Activated CD8-positive, alpha-beta memory T cell treated with anti-CD3 and anti-CD28 coated beads, Interleukin-2, amount 50 U/mL, for 4 hours (primary cell): ENCODE data around the gene FOXB1.
A peak's percentile ranks its signal among the peaks of the same experiment; 100 is the strongest.

ENCODE experiments used
- DNase-seq: peaks from one replicate; pipeline ENCODE4 v3.0.0-alpha.2; 2020

Gene FOXB1

GRCh38 chr15:60004009-60004845 lies at the start of gene FOXB1:
Gene FOXB1, plus strand, starts transcription at chr15:60004311. Its CDS starts 653 bp downstream, at chr15:60004964.
- no peak for DNase-seq

GRCh38 chr15:59958288-59958687 lies 45.8 kb upstream of the FOXB1 start:
- DNase-seq, result no peak

GRCh38 chr15:59960318-59960717 lies 43.8 kb upstream of the FOXB1 start:
- DNase-seq, result no peak

- no peak for DNase-seq
These were observed 40.8 kb upstream of the FOXB1 start for GRCh38 chr15:59963322-59963721.

- DNase-seq, result no peak
These were observed 40.2 kb upstream of the FOXB1 start for GRCh38 chr15:59963925-59964324.

GRCh38 chr15:59965741-59966140 lies 38.4 kb upstream of the FOXB1 start:
- DNase-seq, result no peak

- no peak for DNase-seq
These were observed 37.8 kb upstream of the FOXB1 start for GRCh38 chr15:59966262-59966661.

- DNase-seq, result no peak
These were observed 35.8 kb upstream of the FOXB1 start for GRCh38 chr15:59968314-59968713.

GRCh38 chr15:59972241-59972640 lies 31.9 kb upstream of the FOXB1 start:
- DNase-seq, result no peak

GRCh38 chr15:59976480-59977271 lies 27.4 kb upstream of the FOXB1 start:
- DNase-seq, result no peak

- no peak for DNase-seq
These were observed 12.3 kb upstream of the FOXB1 start for GRCh38 chr15:59991834-59992233.

GRCh38 chr15:59993041-59993750 lies 10.9 kb upstream of the FOXB1 start:
- no peak for DNase-seq

- no peak for DNase-seq
These were observed 10.1 kb upstream of the FOXB1 start for GRCh38 chr15:59993950-59994401.

- no peak for DNase-seq
These were observed 9.6 kb upstream of the FOXB1 start for GRCh38 chr15:59994526-59994887.

- no peak for DNase-seq
These were observed 9.1 kb upstream of the FOXB1 start for GRCh38 chr15:59994888-59995557.

GRCh38 chr15:59995568-59996297 lies 8.4 kb upstream of the FOXB1 start:
- DNase-seq, result no peak

GRCh38 chr15:59996298-59997041 lies 7.6 kb upstream of the FOXB1 start:
- no peak for DNase-seq

GRCh38 chr15:59997070-59997701 lies 6.9 kb upstream of the FOXB1 start:
- peak; percentile 64 for DNase-seq

GRCh38 chr15:59998305-59998949 lies 5.7 kb upstream of the FOXB1 start:
- DNase-seq, result no peak

- no peak for DNase-seq
These were observed 5.0 kb upstream of the FOXB1 start for GRCh38 chr15:59998950-59999611.
